GM10248 (cell line): ENCODE measurements around the gene DPY19L2.

Source experiments
- CTCF ChIA-PET: fragments of 300-600 bp; sonication (Branson Sonifier 250); formaldehyde crosslinking; extraction: SDS; loops from one replicate; lab custom pipeline; 2021; ENCODE audit warnings: antibody characterized with exemption; lab: Yijun Ruan, JAX
- POLR2A ChIA-PET: fragments of 350-650 bp; sonication (Branson Sonifier 250); formaldehyde crosslinking; extraction: SDS; loops from one replicate; lab custom pipeline; 2020; ENCODE audit warnings: antibody characterized with exemption; lab: Yijun Ruan, JAX
- DNase-seq: peaks from one replicate; pipeline ENCODE4 v3.0.0; 2012; ENCODE audit errors: extremely low spot score
- CTCF ChIP-seq: IDR thresholded peaks from 2 replicates; pipeline ENCODE4 v1.5.1; 2012; ENCODE audit warnings: mild to moderate bottlenecking, low read depth; ENCODE audit errors: extremely low read depth, missing control alignments, control extremely low read depth

Gene DPY19L2

DNA sequence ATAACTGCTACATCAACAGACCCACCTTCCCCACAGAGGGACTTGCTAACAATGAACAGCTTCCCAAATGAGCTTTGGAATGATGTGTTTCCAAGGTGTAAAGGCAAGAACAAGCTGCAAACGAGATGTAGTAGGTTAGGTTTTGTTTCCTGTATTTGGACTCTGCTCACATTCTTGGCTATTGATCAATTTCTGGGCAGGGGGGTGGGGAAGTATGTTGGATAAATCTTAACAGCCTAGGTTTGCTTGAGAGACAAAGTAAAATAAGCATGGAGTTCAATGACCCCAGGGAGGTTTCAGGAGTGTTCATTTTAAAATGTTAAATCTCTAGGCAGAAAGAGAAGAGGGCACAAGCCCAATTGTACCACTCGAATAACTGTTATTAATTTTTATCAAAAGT is 146.6 kb downstream of the DPY19L2 start:
- POLR2A ChIA-PET, result no interaction called here

More for the DNA sequence above, 146.6 kb downstream of the DPY19L2 start:
- TF ChIP-seq CTCF, result no peak
- CTCF ChIA-PET, result no interaction called here
- DNase-seq, result no peak
